Inferior parietal cortex (tissue), 1 donor: ENCODE measurements around the gene FTHL17.

Experiments
- DNase-seq: peaks from one replicate; pipeline ENCODE4 v3.0.0-alpha.2; 2016; ENCODE audit errors: extremely low spot score

The FTHL17 gene

GRCh38 chrX:31038575-31039326 is 33.1 kb downstream of the FTHL17 start:
- DNase-seq: peak; percentile 39

- peak; percentile 27 for DNase-seq
Measured at GRCh38 chrX:31036895-31037294, 34.9 kb downstream of the FTHL17 start.

GRCh38 chrX:31027351-31027750 is 44.5 kb downstream of the FTHL17 start:
- DNase-seq: no peak

GRCh38 chrX:31024866-31025265 is 47.0 kb downstream of the FTHL17 start:
- no peak for DNase-seq

GRCh38 chrX:31021537-31021936 is 50.3 kb downstream of the FTHL17 start:
- no peak for DNase-seq
